GM15510 (cell line): ENCODE results near the gene KDM2B.

Experiments used
- POLR2A ChIP-seq: IDR thresholded peaks from 3 replicates; pipeline ENCODE4 v1.6.1; 2011; ENCODE audit warnings: borderline replicate concordance; ENCODE audit not compliant: insufficient read length; ENCODE audit errors: extremely low read depth

The KDM2B gene

GRCh38 chr12:121580959-121581685 lies at the start of gene KDM2B:
Gene KDM2B, minus strand, starts transcription at chr12:121581023. Its CDS starts 112 bp downstream, at chr12:121580911.
- no peak for TF ChIP-seq POLR2A

- no peak for TF ChIP-seq POLR2A
These were observed 47.7 kb upstream of the KDM2B start for GRCh38 chr12:121628536-121628935.

GRCh38 chr12:121628037-121628436 lies 47.2 kb upstream of the KDM2B start:
- TF ChIP-seq POLR2A = no peak

GRCh38 chr12:121626853-121627640 lies 46.2 kb upstream of the KDM2B start:
- TF ChIP-seq POLR2A = peak; percentile 51

GRCh38 chr12:121626087-121626852 lies 45.4 kb upstream of the KDM2B start, which contains the start of gene ORAI1:
Gene ORAI1, plus strand, starts transcription at chr12:121626530.
- peak; percentile 98 for TF ChIP-seq POLR2A

- TF ChIP-seq POLR2A = no peak
These were observed 39.6 kb upstream of the KDM2B start for GRCh38 chr12:121620333-121620891.

GRCh38 chr12:121618659-121619233 lies 37.9 kb upstream of the KDM2B start:
- TF ChIP-seq POLR2A = no peak

- TF ChIP-seq POLR2A = no peak
These were observed 34.1 kb upstream of the KDM2B start for GRCh38 chr12:121614872-121615467.

GRCh38 chr12:121613462-121613861 lies 32.6 kb upstream of the KDM2B start:
- TF ChIP-seq POLR2A = no peak

GRCh38 chr12:121611306-121611705 lies 30.5 kb upstream of the KDM2B start:
- no peak for TF ChIP-seq POLR2A

- TF ChIP-seq POLR2A = no peak
These were observed 29.7 kb upstream of the KDM2B start for GRCh38 chr12:121610239-121611149.

GRCh38 chr12:121608301-121608700 lies 27.5 kb upstream of the KDM2B start:
- TF ChIP-seq POLR2A = no peak

- no peak for TF ChIP-seq POLR2A
These were observed 22.8 kb upstream of the KDM2B start for GRCh38 chr12:121603581-121603980.
